ENCODE data around the gene LSG1.
A peak's percentile ranks its signal among the peaks of the same experiment; 100 is the strongest.

Gene LSG1

GRCh38 chr3:194671900-194672808 is at the start of gene LSG1:
Gene LSG1, minus strand, starts transcription at chr3:194672191. Its CDS starts 29 bp downstream, at chr3:194672162.
- peak; percentile 87 for DNase-seq (ENCODE audit: low read depth, low spot score)
- Histone ChIP-seq H3K4me1 (ENCODE audit: control insufficient read depth, insufficient read depth, low read length) (0 out of 2 replicates have a peak, but pooled peaks cover 1% of the 10 kb centered on the region), H3K27ac (ENCODE audit: low read length) (no peak within 1 kb of the TSS), H3K36me3 (ENCODE audit: control insufficient read depth, insufficient read depth, low read length) (no peaks in the 10 kb centered on the region; the same call in 1 of the 2 replicates), H3K9me3 (ENCODE audit: control insufficient read depth, insufficient read depth, low read length) (no peaks in the 10 kb centered on the region), H3K4me3 (ENCODE audit: low read length) (peak within 1 kb of the TSS; percentile 87), H3K27me3 (ENCODE audit: control insufficient read depth, insufficient read depth, low read length) (no peaks in the 10 kb centered on the region)
- no CpG with 5 or more reads among the region's 57 CpGs for WGBS (ENCODE audit: insufficient coverage, insufficient read length)

DNA sequence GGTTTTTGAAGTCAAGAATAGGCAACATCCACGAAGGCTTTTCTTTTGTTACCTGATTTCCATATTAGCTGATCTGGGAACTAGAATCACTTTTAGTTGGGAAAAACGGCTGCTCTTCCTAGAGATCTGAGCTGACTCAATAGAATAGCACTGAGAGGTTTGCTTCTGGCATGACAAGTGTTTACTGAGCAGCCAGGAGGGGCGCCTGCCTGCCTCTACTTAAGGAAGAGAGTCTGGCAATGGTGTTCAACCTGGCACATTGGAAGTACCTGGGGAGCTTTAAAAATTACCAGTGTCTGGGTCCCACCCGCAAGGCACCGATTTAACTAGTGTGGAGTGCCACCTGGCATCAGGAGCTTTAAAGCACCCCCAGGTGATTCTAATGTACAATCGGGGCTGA is 48.1 kb upstream of the LSG1 start:
- Histone ChIP-seq H3K4me1 (ENCODE audit: control insufficient read depth, insufficient read depth, low read length) (no peaks in the 10 kb centered on the region), H3K9me3 (ENCODE audit: control insufficient read depth, insufficient read depth, low read length) (no peaks in the 10 kb centered on the region), H3K27me3 (ENCODE audit: control insufficient read depth, insufficient read depth, low read length) (no peaks in the 10 kb centered on the region), H3K27ac (ENCODE audit: low read length) (no peak overlapping the region), H3K4me3 (ENCODE audit: low read length) (no peak overlapping the region), H3K36me3 (ENCODE audit: control insufficient read depth, insufficient read depth, low read length) (no peaks in the 10 kb centered on the region)
- no CpG with 5 or more reads among the region's 6 CpGs for WGBS (ENCODE audit: insufficient coverage, insufficient read length)
- no peak for DNase-seq (ENCODE audit: low read depth, low spot score)

DNA sequence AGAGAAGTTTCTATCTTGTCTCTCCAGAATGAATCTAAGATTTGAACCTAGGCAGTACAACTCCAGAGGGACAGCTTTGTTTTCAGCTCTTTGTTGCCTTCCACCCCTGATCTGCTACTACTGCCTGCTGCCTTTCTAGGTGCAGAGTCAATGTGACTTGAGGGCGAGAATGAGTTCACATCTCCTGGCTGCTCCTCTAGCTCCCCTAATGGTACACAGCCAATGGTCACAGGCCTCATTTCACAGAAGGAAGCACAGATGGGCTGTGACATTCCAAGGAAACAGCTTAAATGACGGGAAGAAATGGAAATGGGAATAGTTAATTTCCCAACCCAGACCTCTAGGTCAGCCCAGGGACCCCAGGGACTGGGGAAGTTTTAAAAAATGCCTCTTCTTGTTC is 46.1 kb upstream of the LSG1 start:
- no peaks in the 10 kb centered on the region for H3K36me3 ChIP-seq (ENCODE audit: control insufficient read depth, insufficient read depth, low read length)

DNA sequence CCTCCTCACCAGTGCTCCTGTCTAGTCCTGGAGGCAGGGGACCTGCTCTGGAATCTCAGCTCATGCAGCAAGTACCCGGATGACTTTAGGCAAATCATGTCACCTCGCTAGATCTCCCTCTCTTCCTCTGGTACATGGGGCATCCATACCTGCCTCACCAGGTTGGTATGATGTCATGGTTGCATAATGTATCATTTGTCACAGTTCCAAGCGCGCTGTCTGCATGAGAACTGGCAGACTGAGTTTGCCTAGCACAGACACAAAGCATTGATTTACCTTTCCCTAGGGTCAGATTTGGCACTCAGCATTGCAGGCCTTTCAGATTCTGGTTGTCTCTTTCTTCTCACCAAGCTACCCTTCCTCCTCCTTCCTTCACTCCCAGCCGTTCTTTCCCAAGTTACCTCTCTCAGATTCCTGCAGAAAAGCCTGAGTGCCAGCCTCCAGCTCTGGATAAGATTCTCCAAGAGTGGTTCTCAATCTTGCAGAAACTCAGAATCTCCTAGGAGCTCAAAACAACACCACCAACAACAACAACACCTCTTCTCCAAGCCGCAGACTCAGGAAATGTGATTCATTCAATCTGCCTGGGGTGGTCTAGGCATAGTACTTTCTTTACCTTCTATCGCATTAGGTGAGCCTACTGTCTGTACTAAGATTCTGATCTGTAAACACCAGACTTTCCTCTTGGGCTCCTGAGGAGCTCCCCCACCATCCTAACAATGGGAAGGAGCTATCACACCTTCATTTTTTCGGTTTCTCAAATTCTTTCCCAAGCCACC is 43.2 kb upstream of the LSG1 start:
- Histone ChIP-seq H3K9me3 (ENCODE audit: control insufficient read depth, insufficient read depth, low read length) (no peaks in the 10 kb centered on the region), H3K27me3 (ENCODE audit: control insufficient read depth, insufficient read depth, low read length) (no peaks in the 10 kb centered on the region), H3K27ac (ENCODE audit: low read length) (no peak overlapping the region), H3K36me3 (ENCODE audit: control insufficient read depth, insufficient read depth, low read length) (no peaks in the 10 kb centered on the region), H3K4me3 (ENCODE audit: low read length) (no peak overlapping the region), H3K4me1 (ENCODE audit: control insufficient read depth, insufficient read depth, low read length) (no peaks in the 10 kb centered on the region; the same call in 1 of the 2 replicates)
- no CpG with 5 or more reads among the region's 8 CpGs for WGBS (ENCODE audit: insufficient coverage, insufficient read length)
- DNase-seq (ENCODE audit: low read depth, low spot score) = no peak

More for the DNA sequence above, 46.1 kb upstream of the LSG1 start:
- Histone ChIP-seq H3K27ac (ENCODE audit: low read length) (no peak overlapping the region), H3K9me3 (ENCODE audit: control insufficient read depth, insufficient read depth, low read length) (no peaks in the 10 kb centered on the region), H3K27me3 (ENCODE audit: control insufficient read depth, insufficient read depth, low read length) (no peaks in the 10 kb centered on the region), H3K4me3 (ENCODE audit: low read length) (no peak overlapping the region), H3K4me1 (ENCODE audit: control insufficient read depth, insufficient read depth, low read length) (no peaks in the 10 kb centered on the region)
- DNase-seq (ENCODE audit: low read depth, low spot score) = no peak
- WGBS (ENCODE audit: insufficient coverage, insufficient read length) = no CpG with 5 or more reads among the region's 2 CpGs

- no peaks in the 10 kb centered on the region for H3K9me3 ChIP-seq (ENCODE audit: control insufficient read depth, insufficient read depth, low read length)
- no peaks in the 10 kb centered on the region; the same call in 1 of the 2 replicates for H3K4me1 ChIP-seq (ENCODE audit: control insufficient read depth, insufficient read depth, low read length)
- H3K27me3 ChIP-seq (ENCODE audit: control insufficient read depth, insufficient read depth, low read length) = no peaks in the 10 kb centered on the region
- DNase-seq (ENCODE audit: low read depth, low spot score) = no peak
- no peaks in the 10 kb centered on the region for H3K36me3 ChIP-seq (ENCODE audit: control insufficient read depth, insufficient read depth, low read length)
- no peak overlapping the region for H3K4me3 ChIP-seq (ENCODE audit: low read length)
- H3K27ac ChIP-seq (ENCODE audit: low read length) = no peak overlapping the region
- no CpG with 5 or more reads among the region's 6 CpGs for WGBS (ENCODE audit: insufficient coverage, insufficient read length)
These were observed 42.6 kb upstream of the LSG1 start for GRCh38 chr3:194714564-194714963.

- Histone ChIP-seq H3K27me3 (ENCODE audit: control insufficient read depth, insufficient read depth, low read length) (no peaks in the 10 kb centered on the region), H3K4me3 (ENCODE audit: low read length) (no peak overlapping the region), H3K9me3 (ENCODE audit: control insufficient read depth, insufficient read depth, low read length) (no peaks in the 10 kb centered on the region), H3K36me3 (ENCODE audit: control insufficient read depth, insufficient read depth, low read length) (no peaks in the 10 kb centered on the region), H3K4me1 (ENCODE audit: control insufficient read depth, insufficient read depth, low read length) (no peaks in the 10 kb centered on the region; the same call in 1 of the 2 replicates), H3K27ac (ENCODE audit: low read length) (no peak overlapping the region)
- DNase-seq (ENCODE audit: low read depth, low spot score) = no peak
- no CpG with 5 or more reads among the region's 5 CpGs for WGBS (ENCODE audit: insufficient coverage, insufficient read length)
These were observed 42.1 kb upstream of the LSG1 start for GRCh38 chr3:194714137-194714455.

- WGBS (ENCODE audit: insufficient coverage, insufficient read length) = no CpG with 5 or more reads among the region's 9 CpGs
- H3K27me3 ChIP-seq (ENCODE audit: control insufficient read depth, insufficient read depth, low read length) = no peaks in the 10 kb centered on the region
- DNase-seq (ENCODE audit: low read depth, low spot score) = no peak
These were observed 41.5 kb upstream of the LSG1 start for GRCh38 chr3:194713299-194714136.

DNA sequence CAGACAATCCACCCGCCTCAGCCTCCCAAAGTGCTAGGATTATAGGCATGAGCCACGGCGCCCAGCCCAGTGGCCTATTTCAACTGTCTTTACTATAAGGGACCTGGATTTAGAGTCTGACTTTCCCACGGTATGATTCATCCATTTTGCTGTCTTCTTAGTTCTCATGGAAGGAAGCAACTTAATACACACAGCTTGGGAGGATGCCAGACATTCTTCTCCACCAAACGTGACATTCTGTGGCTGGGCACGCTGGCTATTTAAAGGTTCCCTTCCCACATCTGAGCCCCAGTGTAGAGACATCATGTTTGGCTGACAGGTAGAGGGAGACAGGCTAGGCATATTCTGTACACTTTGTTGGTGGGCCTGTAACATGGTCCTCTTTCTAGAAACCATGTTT is 39.9 kb upstream of the LSG1 start:
- no peak for DNase-seq (ENCODE audit: low read depth, low spot score)
- Histone ChIP-seq H3K27me3 (ENCODE audit: control insufficient read depth, insufficient read depth, low read length) (no peaks in the 10 kb centered on the region), H3K4me3 (ENCODE audit: low read length) (no peak overlapping the region), H3K4me1 (ENCODE audit: control insufficient read depth, insufficient read depth, low read length) (peaks cover 2% of the 10 kb centered on the region), H3K36me3 (ENCODE audit: control insufficient read depth, insufficient read depth, low read length) (no peaks in the 10 kb centered on the region), H3K27ac (ENCODE audit: low read length) (no peak overlapping the region), H3K9me3 (ENCODE audit: control insufficient read depth, insufficient read depth, low read length) (no peaks in the 10 kb centered on the region)
- no CpG with 5 or more reads among the region's 6 CpGs for WGBS (ENCODE audit: insufficient coverage, insufficient read length)

More at GRCh38 chr3:194713299-194714136, 41.5 kb upstream of the LSG1 start:
- Histone ChIP-seq H3K4me1 (ENCODE audit: control insufficient read depth, insufficient read depth, low read length) (no peaks in the 10 kb centered on the region; the same call in 1 of the 2 replicates), H3K27ac (ENCODE audit: low read length) (no peak overlapping the region), H3K9me3 (ENCODE audit: control insufficient read depth, insufficient read depth, low read length) (no peaks in the 10 kb centered on the region), H3K4me3 (ENCODE audit: low read length) (no peak overlapping the region), H3K36me3 (ENCODE audit: control insufficient read depth, insufficient read depth, low read length) (no peaks in the 10 kb centered on the region)

DNA sequence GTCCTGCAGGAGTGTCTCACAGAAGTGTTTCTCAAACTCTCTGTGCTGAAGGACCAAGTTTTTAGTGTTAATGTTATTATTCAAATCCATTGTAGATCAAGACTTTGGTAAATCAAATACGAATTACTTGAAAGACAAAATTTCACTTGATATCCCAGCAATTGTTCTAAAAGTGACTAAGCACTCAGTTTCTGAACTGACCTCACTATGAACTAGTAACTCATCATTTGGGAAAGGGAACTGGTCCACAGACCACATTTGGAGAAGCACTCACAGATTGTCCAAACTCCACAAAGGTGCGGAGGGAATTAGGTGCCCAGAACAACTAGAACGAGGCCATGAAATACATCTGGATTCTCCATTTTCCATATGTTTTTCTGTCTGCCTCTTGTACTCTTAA is 39.3 kb upstream of the LSG1 start:
- H3K36me3 ChIP-seq (ENCODE audit: control insufficient read depth, insufficient read depth, low read length) = no peaks in the 10 kb centered on the region
- peaks cover 7% of the 10 kb centered on the region for H3K4me1 ChIP-seq (ENCODE audit: control insufficient read depth, insufficient read depth, low read length)
- WGBS (ENCODE audit: insufficient coverage, insufficient read length) = no CpG with 5 or more reads among the region's 3 CpGs
- H3K27ac ChIP-seq (ENCODE audit: low read length) = no peak overlapping the region
- H3K9me3 ChIP-seq (ENCODE audit: control insufficient read depth, insufficient read depth, low read length) = no peaks in the 10 kb centered on the region
- DNase-seq (ENCODE audit: low read depth, low spot score) = no peak
- no peak overlapping the region for H3K4me3 ChIP-seq (ENCODE audit: low read length)
- no peaks in the 10 kb centered on the region for H3K27me3 ChIP-seq (ENCODE audit: control insufficient read depth, insufficient read depth, low read length)

- Histone ChIP-seq H3K36me3 (ENCODE audit: control insufficient read depth, insufficient read depth, low read length) (no peaks in the 10 kb centered on the region), H3K9me3 (ENCODE audit: control insufficient read depth, insufficient read depth, low read length) (no peaks in the 10 kb centered on the region), H3K27ac (ENCODE audit: low read length) (no peak overlapping the region), H3K27me3 (ENCODE audit: control insufficient read depth, insufficient read depth, low read length) (no peaks in the 10 kb centered on the region), H3K4me1 (ENCODE audit: control insufficient read depth, insufficient read depth, low read length) (peaks cover 9% of the 10 kb centered on the region), H3K4me3 (ENCODE audit: low read length) (no peak overlapping the region)
- DNase-seq (ENCODE audit: low read depth, low spot score) = no peak
- no CpG with 5 or more reads among the region's 7 CpGs for WGBS (ENCODE audit: insufficient coverage, insufficient read length)
These were observed 35.2 kb upstream of the LSG1 start for GRCh38 chr3:194707147-194707540.
